ENCODE results near the gene TBC1D22A. TPM values are rescaled to one million over a fixed set of nuclear protein-coding genes. Genes with fewer than 3 reads are reported as not detected.

TBC1D22A gene
- total RNA-seq, 4 donors from 2014 or later, result 42.6 to 70.4 (median 55.1) TPM

GRCh38 chr22:47204002-47204979 is 441.8 kb downstream of the TBC1D22A start:
- H3K36me3 ChIP-seq, result no peaks in the 10 kb centered on the region
- H3K9me3 ChIP-seq, result no peaks in the 10 kb centered on the region
- H3K27me3 ChIP-seq, result no peaks in the 10 kb centered on the region
- peaks cover 0 to 5% (median 0%) of the 10 kb centered on the region in 4 donors for H3K4me1 ChIP-seq
- H3K4me3 ChIP-seq, result no peak overlapping the region
- H3K27ac ChIP-seq, result no peak overlapping the region
- peak in 1 of 3 donors; percentile 10 for DNase-seq
- TF ChIP-seq, protein P1, sequence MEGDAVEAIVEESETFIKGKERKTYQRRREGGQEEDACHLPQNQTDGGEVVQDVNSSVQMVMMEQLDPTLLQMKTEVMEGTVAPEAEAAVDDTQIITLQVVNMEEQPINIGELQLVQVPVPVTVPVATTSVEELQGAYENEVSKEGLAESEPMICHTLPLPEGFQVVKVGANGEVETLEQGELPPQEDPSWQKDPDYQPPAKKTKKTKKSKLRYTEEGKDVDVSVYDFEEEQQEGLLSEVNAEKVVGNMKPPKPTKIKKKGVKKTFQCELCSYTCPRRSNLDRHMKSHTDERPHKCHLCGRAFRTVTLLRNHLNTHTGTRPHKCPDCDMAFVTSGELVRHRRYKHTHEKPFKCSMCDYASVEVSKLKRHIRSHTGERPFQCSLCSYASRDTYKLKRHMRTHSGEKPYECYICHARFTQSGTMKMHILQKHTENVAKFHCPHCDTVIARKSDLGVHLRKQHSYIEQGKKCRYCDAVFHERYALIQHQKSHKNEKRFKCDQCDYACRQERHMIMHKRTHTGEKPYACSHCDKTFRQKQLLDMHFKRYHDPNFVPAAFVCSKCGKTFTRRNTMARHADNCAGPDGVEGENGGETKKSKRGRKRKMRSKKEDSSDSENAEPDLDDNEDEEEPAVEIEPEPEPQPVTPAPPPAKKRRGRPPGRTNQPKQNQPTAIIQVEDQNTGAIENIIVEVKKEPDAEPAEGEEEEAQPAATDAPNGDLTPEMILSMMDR (IDR thresholded peaks at IDR 0.05), result no peak
- no peak for TF ChIP-seq POLR2A (IDR thresholded peaks at IDR 0.05)

- H3K9me3 ChIP-seq, result no peaks in the 10 kb centered on the region
- no peak overlapping the region for H3K27ac ChIP-seq
- H3K36me3 ChIP-seq, result no peaks in the 10 kb centered on the region
- H3K4me1 ChIP-seq, result peaks cover 0 to 12% (median 0%) of the 10 kb centered on the region in 4 donors
- no peaks in the 10 kb centered on the region for H3K27me3 ChIP-seq
- no peak for TF ChIP-seq POLR2A (IDR thresholded peaks at IDR 0.05)
- TF ChIP-seq, protein P1 (IDR thresholded peaks at IDR 0.05), result no peak
- DNase-seq, result no peak
- no peak overlapping the region for H3K4me3 ChIP-seq
These were observed 442.6 kb downstream of the TBC1D22A start for GRCh38 chr22:47205081-47205491.

GRCh38 chr22:47205554-47205953 is 443.1 kb downstream of the TBC1D22A start:
- Histone ChIP-seq H3K27me3 (no peaks in the 10 kb centered on the region), H3K4me1 (peaks cover 0 to 12% (median 0%) of the 10 kb centered on the region in 4 donors), H3K36me3 (no peaks in the 10 kb centered on the region), H3K4me3 (no peak overlapping the region), H3K27ac (no peak overlapping the region), H3K9me3 (no peaks in the 10 kb centered on the region)
- TF ChIP-seq POLR2A (IDR thresholded peaks at IDR 0.05), result no peak
- TF ChIP-seq, protein P1 (IDR thresholded peaks at IDR 0.05), result no peak
- DNase-seq, result no peak

- no peak overlapping the region for H3K4me3 ChIP-seq
- peaks cover 0 to 12% (median 0%) of the 10 kb centered on the region in 4 donors for H3K4me1 ChIP-seq
- no peaks in the 10 kb centered on the region for H3K9me3 ChIP-seq
- H3K27ac ChIP-seq, result no peak overlapping the region
- no peaks in the 10 kb centered on the region for H3K27me3 ChIP-seq
- no peak for DNase-seq
- no peak for TF ChIP-seq POLR2A (IDR thresholded peaks at IDR 0.05)
- TF ChIP-seq, protein P1 (IDR thresholded peaks at IDR 0.05), result no peak
- H3K36me3 ChIP-seq, result no peaks in the 10 kb centered on the region
These were observed 443.7 kb downstream of the TBC1D22A start for GRCh38 chr22:47206164-47206563.

DNA sequence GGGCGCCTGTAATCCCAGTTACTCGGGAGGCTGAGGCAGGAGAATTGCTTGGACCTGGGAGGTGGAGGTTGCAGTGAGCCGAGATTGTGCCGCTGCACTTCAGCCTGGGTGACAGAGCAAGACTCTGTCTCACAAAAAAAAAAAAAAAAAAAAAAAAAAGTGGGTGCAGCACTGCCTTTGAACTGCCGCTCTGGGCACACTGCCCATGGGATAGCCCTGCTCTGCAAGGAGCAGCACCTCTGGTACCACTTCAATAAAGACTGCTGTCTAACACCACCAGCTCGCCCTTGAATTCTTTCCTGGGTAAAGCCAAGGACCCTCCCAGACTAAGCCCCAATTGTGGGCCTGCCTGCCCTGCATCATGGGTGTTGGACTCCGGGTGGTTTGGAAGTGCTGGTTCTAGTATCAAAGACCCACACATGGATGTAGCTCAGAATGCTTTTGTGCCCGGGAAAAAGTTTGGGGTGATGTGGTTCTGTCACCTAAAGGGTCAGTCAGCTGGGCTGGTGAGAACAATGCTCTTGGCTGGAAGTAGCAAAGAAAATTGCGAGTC is 444.3 kb downstream of the TBC1D22A start:
- TF ChIP-seq POLR2A (IDR thresholded peaks at IDR 0.05), result no peak
- TF ChIP-seq, protein P1 (IDR thresholded peaks at IDR 0.05), result no peak
- no peak overlapping the region for H3K4me3 ChIP-seq
- DNase-seq, result peak in 2 of 3 donors; percentile 12 to 57
- no peaks in the 10 kb centered on the region for H3K36me3 ChIP-seq
- no peak overlapping the region for H3K27ac ChIP-seq
- H3K9me3 ChIP-seq, result no peaks in the 10 kb centered on the region
- H3K27me3 ChIP-seq, result no peaks in the 10 kb centered on the region
- H3K4me1 ChIP-seq, result peaks cover 0 to 12% (median 0%) of the 10 kb centered on the region in 4 donors

Data from Peyer's patch (tissue), 4 donors.